CD14-positive monocyte (primary cell): ENCODE results near the gene CISTR. TPM values are rescaled to one million over a fixed set of nuclear protein-coding genes. Genes with fewer than 3 reads are reported as not detected.

ENCODE experiments used
- DNase-seq, 3 donors: peaks; one replicate each; pipeline ENCODE4 v3.0.0-alpha.2; 2011 to 2022
- H2AFZ ChIP-seq: 2 replicates; pipeline ENCODE4 v1.6.0; 2012; ENCODE audit warnings: mild to moderate bottlenecking, low read depth, low read length, inconsistent platforms; ENCODE audit not compliant: insufficient read depth, poor library complexity, severe bottlenecking
- H3K27ac ChIP-seq, 2 donors: 1 replicate in 1 of 2; 2 replicates in 1 of 2; pipeline ENCODE4 v1.5.1; 2012 to 2013; ENCODE audit warnings: low read length in 2 of 2, control low read depth in 1 of 2, inconsistent platforms in 1 of 2, low read depth in 1 of 2, mild to moderate bottlenecking in 1 of 2
- H3K27me3 ChIP-seq, 2 donors: one replicate each; pipeline versions ENCODE4 v1.6.0 to v1.6.1; 2011 to 2013; ENCODE audit warnings: low read length in 2 of 2; ENCODE audit not compliant: control insufficient read depth in 2 of 2, insufficient read depth in 2 of 2
- H3K36me3 ChIP-seq, 2 donors: replicated peaks in 1 of 2; 1 replicate in 1 of 2; 2 replicates in 1 of 2; pipeline versions ENCODE4 v1.5.1 to v1.6.1; 2012 to 2013; ENCODE audit warnings: low read length in 2 of 2, control low read depth in 1 of 2, inconsistent platforms in 1 of 2, mild to moderate bottlenecking in 1 of 2; ENCODE audit not compliant: insufficient read depth in 2 of 2, control insufficient read depth in 1 of 2
- H3K4me1 ChIP-seq, 2 donors: 1 replicate in 1 of 2; 2 replicates in 1 of 2; pipeline versions ENCODE4 v1.5.1 to v1.6.1; 2012 to 2013; ENCODE audit warnings: low read length in 2 of 2, control low read depth in 1 of 2, inconsistent platforms in 1 of 2, mild to moderate bottlenecking in 1 of 2, moderate library complexity in 1 of 2; ENCODE audit not compliant: insufficient read depth in 2 of 2, control insufficient read depth in 1 of 2
- H3K4me2 ChIP-seq: replicated peaks from 2 replicates; pipeline ENCODE3; 2012; ENCODE audit warnings: low read length, moderate library complexity, mild to moderate bottlenecking; ENCODE audit not compliant: poor library complexity, severe bottlenecking; ENCODE audit errors: extremely low read depth
- H3K4me3 ChIP-seq, 3 experiments: fragments of 200-600 bp in 1 of 3; sonication (generic) in 1 of 3; replicated peaks in 1 of 3; 1 replicate in 2 of 3; 2 replicates in 1 of 3; pipeline ENCODE4 v1.5.1; 2011 to 2013; ENCODE audit warnings: low read length in 3 of 3, mild to moderate bottlenecking in 3 of 3, control low read depth in 2 of 3, low read depth in 2 of 3, inconsistent platforms in 1 of 3, moderate library complexity in 1 of 3
- H3K79me2 ChIP-seq: 2 replicates; pipeline ENCODE4 v1.6.0; 2012; ENCODE audit warnings: mild to moderate bottlenecking, control low read depth, inconsistent platforms, low read length, moderate library complexity; ENCODE audit not compliant: insufficient read depth
- H3K9ac ChIP-seq: 2 replicates; pipeline ENCODE4 v1.6.0; 2017; ENCODE audit warnings: low read length, mild to moderate bottlenecking; ENCODE audit not compliant: insufficient read depth, poor library complexity, severe bottlenecking
- H3K9me3 ChIP-seq, 2 donors: replicated peaks in 1 of 2; 1 replicate in 1 of 2; 2 replicates in 1 of 2; pipeline versions ENCODE4 v1.5.1 to v1.6.1; 2012 to 2013; ENCODE audit warnings: low read length in 2 of 2, control low read depth in 1 of 2; ENCODE audit not compliant: control insufficient read depth in 1 of 2, insufficient read depth in 1 of 2
- H4K20me1 ChIP-seq: 2 replicates; pipeline ENCODE4 v1.6.0; 2012; ENCODE audit warnings: mild to moderate bottlenecking, low read length, control low read depth, moderate library complexity; ENCODE audit not compliant: insufficient read depth
- H3K27ac Mint-ChIP-seq, 7 donors: one replicate each; pipeline ENCODE4 v1.8.0; 2020; ENCODE audit warnings: mild to moderate bottlenecking in 7 of 7, mixed read lengths in 7 of 7, moderate library complexity in 6 of 7, inconsistent platforms in 2 of 7
- H3K27me3 Mint-ChIP-seq, 3 donors: one replicate each; pipeline ENCODE4 v1.8.0; 2021 to 2022; ENCODE audit warnings: low read depth in 3 of 3, mild to moderate bottlenecking in 3 of 3, mixed read lengths in 3 of 3, moderate library complexity in 3 of 3, inconsistent platforms in 1 of 3
- H3K36me3 Mint-ChIP-seq, 2 donors: one replicate each; pipeline ENCODE4 v1.8.0; 2020; ENCODE audit warnings: mixed read lengths in 2 of 2, inconsistent platforms in 1 of 2, mild to moderate bottlenecking in 1 of 2
- H3K4me1 Mint-ChIP-seq: one replicate; pipeline ENCODE4 v1.8.0; 2020; ENCODE audit warnings: mild to moderate bottlenecking, mixed read lengths
- H3K4me3 Mint-ChIP-seq, 2 donors: one replicate each; pipeline ENCODE4 v1.8.0; 2020; ENCODE audit warnings: mild to moderate bottlenecking in 2 of 2, mixed read lengths in 2 of 2, moderate library complexity in 1 of 2
- H3K9me3 Mint-ChIP-seq, 7 donors: one replicate each; pipeline ENCODE4 v1.8.0; 2020 to 2022; ENCODE audit warnings: mixed read lengths in 7 of 7, mild to moderate bottlenecking in 6 of 7, moderate library complexity in 6 of 7, inconsistent platforms in 2 of 7
- WGBS: methylation state at CpG from one replicate; pipeline ENCODE4 v1.1.5; 2013; ENCODE audit warnings: missing lambda C conversion rate; ENCODE audit not compliant: insufficient coverage; 5-methylcytosine and 5-hydroxymethylcytosine counted together
- intact Hi-C, 2 donors: fragments of 100-400 bp; cut with micrococcal nuclease; formaldehyde crosslinking; loops; one replicate each; pipeline versions ENCODE4 v1.15.0 to v1.15.1; 2023
- polyA plus RNA-seq, 3 donors: library from polyadenylated mRNA; depleted of rRNA in 1 of 3; unstranded in 2 of 3; stranded (reverse) in 1 of 3; fragments of 300-500 nt in 2 of 3; fragments of >200 nt in 1 of 3; fragmentation: Illumina TruSeq in 2 of 3; gene quantifications; 1 replicate in 2 of 3; 2 replicates in 1 of 3; pipeline ENCODE4 v1.2.3, GENCODE V29; 2012 to 2021
- TF ChIP-seq, protein P1 (sequence below): fragments of 200-600 bp; IDR thresholded peaks from one replicate; pipeline ENCODE4 v1.8.0; 2022; ENCODE audit warnings: antibody characterized with exemption, mild to moderate bottlenecking

Gene CISTR
- polyA plus RNA-seq, 3 donors: not detected

DNA sequence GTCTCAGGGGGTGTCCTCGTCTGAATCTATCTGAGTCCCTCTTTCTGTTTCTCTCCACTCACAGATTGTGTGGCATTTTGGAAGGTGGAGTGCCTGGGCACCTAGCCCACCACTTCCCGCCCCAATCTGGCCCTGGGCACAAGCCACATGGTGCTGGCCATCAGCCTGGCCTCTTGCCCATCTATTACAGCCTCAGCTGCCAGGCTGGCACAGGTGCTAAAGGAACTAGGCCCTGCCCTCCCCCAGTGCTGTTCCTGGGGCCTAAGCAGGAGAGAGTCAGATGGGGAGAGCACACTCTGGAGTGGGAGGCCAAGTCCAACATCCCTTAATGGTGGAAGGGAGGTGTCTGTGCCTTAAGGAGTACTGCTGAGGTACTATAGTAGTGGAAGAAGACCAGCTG is 16.2 kb downstream of the CISTR start:
- Mint-ChIP-seq H3K27me3 (peaks cover 27 to 61% (median 33%) of the 10 kb centered on the region in 3 donors), H3K36me3 (peaks cover 0 to 3% of the 10 kb centered on the region in 2 donors), H3K4me1 (peaks cover 17% of the 10 kb centered on the region), H3K27ac (no peak overlapping the region), H3K4me3 (no peak overlapping the region), H3K9me3 (peaks cover 0 to 7% (median 0%) of the 10 kb centered on the region in 7 donors)
- Histone ChIP-seq H3K9ac (no peak overlapping the region), H4K20me1 (no peaks in the 10 kb centered on the region), H3K27me3 (peaks cover 58 to 72% of the 10 kb centered on the region in 2 donors), H3K79me2 (no peaks in the 10 kb centered on the region), H3K4me1 (peaks cover 0 to 5% of the 10 kb centered on the region in 2 donors), H3K36me3 (no peaks in the 10 kb centered on the region), H3K27ac (no peak overlapping the region), H2AFZ (no peak overlapping the region), H3K4me3 (no peak overlapping the region), H3K4me2 (no peak overlapping the region), H3K9me3 (peaks cover 0 to 31% of the 10 kb centered on the region in 2 donors)
- no peak for DNase-seq
- TF ChIP-seq, protein P1, sequence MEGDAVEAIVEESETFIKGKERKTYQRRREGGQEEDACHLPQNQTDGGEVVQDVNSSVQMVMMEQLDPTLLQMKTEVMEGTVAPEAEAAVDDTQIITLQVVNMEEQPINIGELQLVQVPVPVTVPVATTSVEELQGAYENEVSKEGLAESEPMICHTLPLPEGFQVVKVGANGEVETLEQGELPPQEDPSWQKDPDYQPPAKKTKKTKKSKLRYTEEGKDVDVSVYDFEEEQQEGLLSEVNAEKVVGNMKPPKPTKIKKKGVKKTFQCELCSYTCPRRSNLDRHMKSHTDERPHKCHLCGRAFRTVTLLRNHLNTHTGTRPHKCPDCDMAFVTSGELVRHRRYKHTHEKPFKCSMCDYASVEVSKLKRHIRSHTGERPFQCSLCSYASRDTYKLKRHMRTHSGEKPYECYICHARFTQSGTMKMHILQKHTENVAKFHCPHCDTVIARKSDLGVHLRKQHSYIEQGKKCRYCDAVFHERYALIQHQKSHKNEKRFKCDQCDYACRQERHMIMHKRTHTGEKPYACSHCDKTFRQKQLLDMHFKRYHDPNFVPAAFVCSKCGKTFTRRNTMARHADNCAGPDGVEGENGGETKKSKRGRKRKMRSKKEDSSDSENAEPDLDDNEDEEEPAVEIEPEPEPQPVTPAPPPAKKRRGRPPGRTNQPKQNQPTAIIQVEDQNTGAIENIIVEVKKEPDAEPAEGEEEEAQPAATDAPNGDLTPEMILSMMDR: no peak
- WGBS: 88% methylated on average over 1 of the region's 2 CpGs
- intact Hi-C loops: no loop called here

DNA sequence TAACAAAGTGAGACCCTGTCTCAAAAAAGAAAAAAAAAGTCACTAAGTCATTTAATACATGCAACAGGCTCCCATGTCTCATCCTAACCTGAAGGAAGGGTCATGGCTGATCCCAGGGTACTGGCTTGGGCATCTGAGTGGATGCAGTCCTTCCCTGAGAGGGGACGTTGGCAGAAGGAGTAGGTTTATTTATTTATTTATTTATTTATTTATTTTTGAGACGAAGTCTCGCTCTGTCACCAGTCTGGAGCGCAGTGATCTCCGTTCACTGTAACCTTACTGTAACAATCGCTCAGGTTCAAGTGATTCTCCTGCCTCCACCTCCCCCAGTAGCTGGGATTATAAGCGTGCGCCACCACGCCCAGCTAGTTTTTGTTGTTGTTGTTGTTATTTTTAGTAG is 17.4 kb downstream of the CISTR start:
- Histone ChIP-seq H3K79me2 (no peaks in the 10 kb centered on the region), H3K4me2 (no peak overlapping the region), H4K20me1 (no peaks in the 10 kb centered on the region), H3K4me3 (no peak overlapping the region), H3K9me3 (peaks cover 0 to 25% of the 10 kb centered on the region in 2 donors), H3K27ac (no peak overlapping the region), H3K9ac (no peak overlapping the region), H3K27me3 (peaks cover 49 to 61% of the 10 kb centered on the region in 2 donors), H3K36me3 (no peaks in the 10 kb centered on the region), H2AFZ (no peak overlapping the region), H3K4me1 (peaks cover 0 to 5% of the 10 kb centered on the region in 2 donors)
- intact Hi-C loops: no loop called here
- no peak overlapping the region for H3K27ac Mint-ChIP-seq
- peak overlapping the region in 1 of 2 donors; percentile 55 for H3K4me3 Mint-ChIP-seq
- peaks cover 0 to 3% of the 10 kb centered on the region in 2 donors for H3K36me3 Mint-ChIP-seq
- no CpG with 5 or more reads among the region's 9 CpGs for WGBS
- H3K27me3 Mint-ChIP-seq: peaks cover 29 to 61% (median 33%) of the 10 kb centered on the region in 3 donors
- peaks cover 15% of the 10 kb centered on the region for H3K4me1 Mint-ChIP-seq
- H3K9me3 Mint-ChIP-seq: peaks cover 0 to 6% (median 0%) of the 10 kb centered on the region in 7 donors
- TF ChIP-seq, protein P1: no peak
- DNase-seq: no peak
